CD14-positive monocyte (primary cell): ENCODE measurements around the gene GCK. TPM values are rescaled to one million over a fixed set of nuclear protein-coding genes. Genes with fewer than 3 reads are reported as not detected.

Source experiments
- DNase-seq, 3 donors: peaks; one replicate each; pipeline ENCODE4 v3.0.0-alpha.2; 2011 to 2022
- H2AFZ ChIP-seq: 2 replicates; pipeline ENCODE4 v1.6.0; 2012; ENCODE audit warnings: mild to moderate bottlenecking, low read depth, low read length, inconsistent platforms; ENCODE audit not compliant: insufficient read depth, poor library complexity, severe bottlenecking
- H3K27ac ChIP-seq, 2 donors: 1 replicate in 1 of 2; 2 replicates in 1 of 2; pipeline ENCODE4 v1.5.1; 2012 to 2013; ENCODE audit warnings: low read length in 2 of 2, control low read depth in 1 of 2, inconsistent platforms in 1 of 2, low read depth in 1 of 2, mild to moderate bottlenecking in 1 of 2
- H3K27me3 ChIP-seq, 2 donors: one replicate each; pipeline versions ENCODE4 v1.6.0 to v1.6.1; 2011 to 2013; ENCODE audit warnings: low read length in 2 of 2; ENCODE audit not compliant: control insufficient read depth in 2 of 2, insufficient read depth in 2 of 2
- H3K36me3 ChIP-seq, 2 donors: replicated peaks in 1 of 2; 1 replicate in 1 of 2; 2 replicates in 1 of 2; pipeline versions ENCODE4 v1.5.1 to v1.6.1; 2012 to 2013; ENCODE audit warnings: low read length in 2 of 2, control low read depth in 1 of 2, inconsistent platforms in 1 of 2, mild to moderate bottlenecking in 1 of 2; ENCODE audit not compliant: insufficient read depth in 2 of 2, control insufficient read depth in 1 of 2
- H3K4me1 ChIP-seq, 2 donors: 1 replicate in 1 of 2; 2 replicates in 1 of 2; pipeline versions ENCODE4 v1.5.1 to v1.6.1; 2012 to 2013; ENCODE audit warnings: low read length in 2 of 2, control low read depth in 1 of 2, inconsistent platforms in 1 of 2, mild to moderate bottlenecking in 1 of 2, moderate library complexity in 1 of 2; ENCODE audit not compliant: insufficient read depth in 2 of 2, control insufficient read depth in 1 of 2
- H3K4me2 ChIP-seq: replicated peaks from 2 replicates; pipeline ENCODE3; 2012; ENCODE audit warnings: low read length, moderate library complexity, mild to moderate bottlenecking; ENCODE audit not compliant: poor library complexity, severe bottlenecking; ENCODE audit errors: extremely low read depth
- H3K4me3 ChIP-seq, 3 experiments: fragments of 200-600 bp in 1 of 3; sonication (generic) in 1 of 3; replicated peaks in 1 of 3; 1 replicate in 2 of 3; 2 replicates in 1 of 3; pipeline ENCODE4 v1.5.1; 2011 to 2013; ENCODE audit warnings: low read length in 3 of 3, mild to moderate bottlenecking in 3 of 3, control low read depth in 2 of 3, low read depth in 2 of 3, inconsistent platforms in 1 of 3, moderate library complexity in 1 of 3
- H3K79me2 ChIP-seq: 2 replicates; pipeline ENCODE4 v1.6.0; 2012; ENCODE audit warnings: mild to moderate bottlenecking, control low read depth, inconsistent platforms, low read length, moderate library complexity; ENCODE audit not compliant: insufficient read depth
- H3K9ac ChIP-seq: 2 replicates; pipeline ENCODE4 v1.6.0; 2017; ENCODE audit warnings: low read length, mild to moderate bottlenecking; ENCODE audit not compliant: insufficient read depth, poor library complexity, severe bottlenecking
- H3K9me3 ChIP-seq, 2 donors: replicated peaks in 1 of 2; 1 replicate in 1 of 2; 2 replicates in 1 of 2; pipeline versions ENCODE4 v1.5.1 to v1.6.1; 2012 to 2013; ENCODE audit warnings: low read length in 2 of 2, control low read depth in 1 of 2; ENCODE audit not compliant: control insufficient read depth in 1 of 2, insufficient read depth in 1 of 2
- H4K20me1 ChIP-seq: 2 replicates; pipeline ENCODE4 v1.6.0; 2012; ENCODE audit warnings: mild to moderate bottlenecking, low read length, control low read depth, moderate library complexity; ENCODE audit not compliant: insufficient read depth
- H3K27ac Mint-ChIP-seq, 7 donors: one replicate each; pipeline ENCODE4 v1.8.0; 2020; ENCODE audit warnings: mild to moderate bottlenecking in 7 of 7, mixed read lengths in 7 of 7, moderate library complexity in 6 of 7, inconsistent platforms in 2 of 7
- H3K27me3 Mint-ChIP-seq, 3 donors: one replicate each; pipeline ENCODE4 v1.8.0; 2021 to 2022; ENCODE audit warnings: low read depth in 3 of 3, mild to moderate bottlenecking in 3 of 3, mixed read lengths in 3 of 3, moderate library complexity in 3 of 3, inconsistent platforms in 1 of 3
- H3K36me3 Mint-ChIP-seq, 2 donors: one replicate each; pipeline ENCODE4 v1.8.0; 2020; ENCODE audit warnings: mixed read lengths in 2 of 2, inconsistent platforms in 1 of 2, mild to moderate bottlenecking in 1 of 2
- H3K4me1 Mint-ChIP-seq: one replicate; pipeline ENCODE4 v1.8.0; 2020; ENCODE audit warnings: mild to moderate bottlenecking, mixed read lengths
- H3K4me3 Mint-ChIP-seq, 2 donors: one replicate each; pipeline ENCODE4 v1.8.0; 2020; ENCODE audit warnings: mild to moderate bottlenecking in 2 of 2, mixed read lengths in 2 of 2, moderate library complexity in 1 of 2
- H3K9me3 Mint-ChIP-seq, 7 donors: one replicate each; pipeline ENCODE4 v1.8.0; 2020 to 2022; ENCODE audit warnings: mixed read lengths in 7 of 7, mild to moderate bottlenecking in 6 of 7, moderate library complexity in 6 of 7, inconsistent platforms in 2 of 7
- WGBS: methylation state at CpG from one replicate; pipeline ENCODE4 v1.1.5; 2013; ENCODE audit warnings: missing lambda C conversion rate; ENCODE audit not compliant: insufficient coverage; 5-methylcytosine and 5-hydroxymethylcytosine counted together
- intact Hi-C, 2 donors: fragments of 100-400 bp; cut with micrococcal nuclease; formaldehyde crosslinking; loops; one replicate each; pipeline versions ENCODE4 v1.15.0 to v1.15.1; 2023
- polyA plus RNA-seq, 3 donors: library from polyadenylated mRNA; depleted of rRNA in 1 of 3; unstranded in 2 of 3; stranded (reverse) in 1 of 3; fragments of 300-500 nt in 2 of 3; fragments of >200 nt in 1 of 3; fragmentation: Illumina TruSeq in 2 of 3; gene quantifications; 1 replicate in 2 of 3; 2 replicates in 1 of 3; pipeline ENCODE4 v1.2.3, GENCODE V29; 2012 to 2021
- TF ChIP-seq, protein P1 (sequence below): fragments of 200-600 bp; IDR thresholded peaks from one replicate; pipeline ENCODE4 v1.8.0; 2022; ENCODE audit warnings: antibody characterized with exemption, mild to moderate bottlenecking

Gene GCK
- polyA plus RNA-seq, 3 donors = not detected

- Mint-ChIP-seq H3K36me3 (no peaks in the 10 kb centered on the region), H3K4me1 (no peaks in the 10 kb centered on the region), H3K27ac (no peak overlapping the region), H3K9me3 (peaks cover 5 to 17% (median 13%) of the 10 kb centered on the region in 7 donors), H3K4me3 (no peak overlapping the region), H3K27me3 (peaks cover 1 to 10% (median 8%) of the 10 kb centered on the region in 3 donors)
- Histone ChIP-seq H3K4me1 (no peaks in the 10 kb centered on the region), H3K27me3 (no peaks in the 10 kb centered on the region), H3K79me2 (no peaks in the 10 kb centered on the region), H3K36me3 (no peaks in the 10 kb centered on the region), H2AFZ (no peak overlapping the region), H3K4me3 (no peak overlapping the region), H3K27ac (no peak overlapping the region), H4K20me1 (no peaks in the 10 kb centered on the region), H3K9me3 (peaks cover 11 to 13% of the 10 kb centered on the region in 2 donors), H3K9ac (no peak overlapping the region), H3K4me2 (no peak overlapping the region)
- intact Hi-C loops = no loop called here
- TF ChIP-seq, protein P1, sequence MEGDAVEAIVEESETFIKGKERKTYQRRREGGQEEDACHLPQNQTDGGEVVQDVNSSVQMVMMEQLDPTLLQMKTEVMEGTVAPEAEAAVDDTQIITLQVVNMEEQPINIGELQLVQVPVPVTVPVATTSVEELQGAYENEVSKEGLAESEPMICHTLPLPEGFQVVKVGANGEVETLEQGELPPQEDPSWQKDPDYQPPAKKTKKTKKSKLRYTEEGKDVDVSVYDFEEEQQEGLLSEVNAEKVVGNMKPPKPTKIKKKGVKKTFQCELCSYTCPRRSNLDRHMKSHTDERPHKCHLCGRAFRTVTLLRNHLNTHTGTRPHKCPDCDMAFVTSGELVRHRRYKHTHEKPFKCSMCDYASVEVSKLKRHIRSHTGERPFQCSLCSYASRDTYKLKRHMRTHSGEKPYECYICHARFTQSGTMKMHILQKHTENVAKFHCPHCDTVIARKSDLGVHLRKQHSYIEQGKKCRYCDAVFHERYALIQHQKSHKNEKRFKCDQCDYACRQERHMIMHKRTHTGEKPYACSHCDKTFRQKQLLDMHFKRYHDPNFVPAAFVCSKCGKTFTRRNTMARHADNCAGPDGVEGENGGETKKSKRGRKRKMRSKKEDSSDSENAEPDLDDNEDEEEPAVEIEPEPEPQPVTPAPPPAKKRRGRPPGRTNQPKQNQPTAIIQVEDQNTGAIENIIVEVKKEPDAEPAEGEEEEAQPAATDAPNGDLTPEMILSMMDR = no peak
- 100% methylated on average over 1 of the region's 3 CpGs for WGBS
- no peak for DNase-seq
Measured at GRCh38 chr7:44180631-44181030, 8.6 kb downstream of the GCK start.

DNA sequence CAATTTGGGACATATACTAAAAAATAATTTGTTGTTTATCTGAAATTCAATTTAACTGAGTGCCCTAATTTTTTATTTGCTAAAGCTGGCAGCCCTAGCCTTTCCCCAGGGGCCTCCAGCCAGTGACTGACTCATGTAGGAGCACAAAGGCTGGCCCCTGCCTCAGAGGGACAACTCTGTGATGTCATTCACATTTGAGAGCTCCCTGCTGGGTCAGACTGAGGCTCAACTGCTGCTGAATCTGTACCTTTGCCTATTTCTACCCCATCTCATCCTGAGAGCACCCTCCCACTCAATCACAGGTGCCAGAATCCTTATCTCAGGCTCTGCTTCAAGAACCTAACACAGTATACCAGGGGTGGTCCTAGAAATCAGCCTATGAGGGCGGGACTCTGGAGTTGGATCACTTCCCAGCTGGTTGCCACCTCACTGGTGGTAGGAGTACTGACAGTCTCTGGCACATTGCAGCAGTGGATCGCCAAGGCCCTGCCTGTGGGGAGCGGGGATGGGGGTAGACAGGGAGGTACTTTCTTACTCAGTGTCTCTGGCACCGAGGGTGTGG, 11.6 kb downstream of the GCK start:
- 84% methylated on average over 4 of the region's 4 CpGs for WGBS
- no peak overlapping the region for H3K4me3 Mint-ChIP-seq
- no peaks in the 10 kb centered on the region for H3K4me1 Mint-ChIP-seq
- Histone ChIP-seq H2AFZ (no peak overlapping the region), H3K79me2 (no peaks in the 10 kb centered on the region), H3K9me3 (peaks cover 5 to 19% of the 10 kb centered on the region in 2 donors), H3K27ac (no peak overlapping the region), H3K36me3 (no peaks in the 10 kb centered on the region), H3K4me2 (no peak overlapping the region), H3K4me3 (no peak overlapping the region), H3K27me3 (no peaks in the 10 kb centered on the region), H4K20me1 (no peaks in the 10 kb centered on the region), H3K4me1 (no peaks in the 10 kb centered on the region), H3K9ac (no peak overlapping the region)
- DNase-seq = no peak
- H3K27me3 Mint-ChIP-seq = peaks cover 4 to 7% (median 5%) of the 10 kb centered on the region in 3 donors
- H3K9me3 Mint-ChIP-seq = peaks cover 6 to 17% (median 15%) of the 10 kb centered on the region in 7 donors
- H3K27ac Mint-ChIP-seq = no peak overlapping the region
- H3K36me3 Mint-ChIP-seq = no peaks in the 10 kb centered on the region
- TF ChIP-seq, protein P1 = no peak
- intact Hi-C loops = no loop called here
